ENCODE results near the gene CARD11. TPM values are rescaled to one million over a fixed set of nuclear protein-coding genes. Genes with fewer than 3 reads are reported as not detected.

The CARD11 gene
- total and polyA plus RNA-seq, 2 donors (not counting 1 experiment from before 2014, with no cell fraction given) = 129 to 135 TPM

- TF ChIP-seq CTCF (IDR thresholded peaks at IDR 0.05) = no peak
- no peak for TF ChIP-seq EZH2 (IDR thresholded peaks at IDR 0.05; ENCODE audit: borderline replicate concordance, insufficient read depth, low read depth, low read length, poor library complexity, severe bottlenecking)
- Mint-ChIP-seq H3K27ac (peak overlapping the region; percentile 93), H3K4me1 (peaks cover 81% of the 10 kb centered on the region), H3K4me3 (peak overlapping the region; percentile 98), H3K9me3 (ENCODE audit: insufficient read depth) (no peaks in the 10 kb centered on the region), H3K27me3 (no peaks in the 10 kb centered on the region)
- Histone ChIP-seq H3K27ac (ENCODE audit: low read length in 2 of 2) (peak overlapping the region; percentile 77 to 92), H3K9ac (ENCODE audit: low read length) (peak overlapping the region; percentile 69), H3K9me3 (ENCODE audit: control extremely low read depth in 1 of 3, control insufficient read depth in 2 of 3, insufficient read depth in 1 of 3, low read length in 2 of 3) (peaks cover 0 to 12% (median 0%) of the 10 kb centered on the region in 3 donors), H2AFZ (ENCODE audit: insufficient read depth, low read depth, low read length, poor library complexity, severe bottlenecking) (no peak overlapping the region), H4K20me1 (ENCODE audit: control insufficient read depth, insufficient read depth, low read length, poor library complexity, severe bottlenecking) (peaks cover 15% of the 10 kb centered on the region), H3K4me2 (replicated peaks; ENCODE audit: low read depth, low read length, poor library complexity, severe bottlenecking) (peak overlapping the region; percentile 81), H3K4me3 (ENCODE audit: control extremely low read depth in 1 of 5, extremely low read depth in 1 of 5, insufficient read depth in 1 of 5, low read depth in 2 of 5, low read length in 4 of 5) (peak overlapping the region; percentile 46 to 75 (median 63)), H3K79me2 (ENCODE audit: control insufficient read depth, insufficient read depth, low read length) (peaks cover 90% of the 10 kb centered on the region), H3K27me3 (replicated peaks in 1 of 4; ENCODE audit: control extremely low read depth in 1 of 4, control insufficient read depth in 3 of 4, insufficient read depth in 4 of 4, low read length in 3 of 4) (no peaks in the 10 kb centered on the region), H3K4me1 (ENCODE audit: control insufficient read depth in 2 of 2, insufficient read depth in 2 of 2, low read length in 2 of 2) (peaks cover 60 to 83% of the 10 kb centered on the region in 2 donors), H3K36me3 (replicated peaks in 1 of 2; ENCODE audit: control extremely low read depth in 1 of 2, control insufficient read depth in 1 of 2, extremely low read depth in 1 of 2, insufficient read depth in 2 of 2, low read length in 1 of 2) (peaks cover 6 to 31% of the 10 kb centered on the region in 2 experiments)
- peak; percentile 96 for DNase-seq
- ChIA-PET CTCF (interaction anchor here (0.7 to 4.0 kb wide), 7 partner anchors 14 to 176 kb away, joined by 3 to 20 read pairs (median 4); no protein-coding TSS in a partner anchor), POLR2A (interaction anchor here (0.6 to 1.2 kb wide), 5 partner anchors 14 to 115 kb away, joined by 3 to 6 read pairs (median 4); no protein-coding TSS in a partner anchor)
- 0% methylated on average over 15 of the region's 15 CpGs for WGBS (ENCODE audit: insufficient coverage)
- ATAC-seq (ENCODE audit: low read depth) = peak; percentile 84
- intact Hi-C loops (cut with micrococcal nuclease) = loop anchor here (1.0 to 2.0 kb wide), 5 partner anchors 28 to 268 kb away; partner anchors contain the start of genes CARD11 and GNA12
Measured at GRCh38 chr7:2978408-2978807, 65.3 kb downstream of the CARD11 start.

- TF ChIP-seq EZH2 (IDR thresholded peaks at IDR 0.05; ENCODE audit: borderline replicate concordance, insufficient read depth, low read depth, low read length, poor library complexity, severe bottlenecking) (no peak), CTCF (IDR thresholded peaks at IDR 0.05) (no peak)
- H3K4me1 ChIP-seq (ENCODE audit: control insufficient read depth in 2 of 2, insufficient read depth in 2 of 2, low read length in 2 of 2) = peaks cover 60 to 82% of the 10 kb centered on the region in 2 donors
- Mint-ChIP-seq H3K4me1 (peaks cover 77% of the 10 kb centered on the region), H3K9me3 (ENCODE audit: insufficient read depth) (no peaks in the 10 kb centered on the region), H3K27ac (peak overlapping the region; percentile 81), H3K27me3 (no peaks in the 10 kb centered on the region), H3K4me3 (no peak overlapping the region)
- H3K36me3 ChIP-seq (replicated peaks in 1 of 2; ENCODE audit: control extremely low read depth in 1 of 2, control insufficient read depth in 1 of 2, extremely low read depth in 1 of 2, insufficient read depth in 2 of 2, low read length in 1 of 2) = peaks cover 9 to 26% of the 10 kb centered on the region in 2 experiments
- no peak overlapping the region for H3K4me2 ChIP-seq (replicated peaks; ENCODE audit: low read depth, low read length, poor library complexity, severe bottlenecking)
- no peak overlapping the region for H3K9ac ChIP-seq (ENCODE audit: low read length)
- no peak for ATAC-seq (ENCODE audit: low read depth)
- H4K20me1 ChIP-seq (ENCODE audit: control insufficient read depth, insufficient read depth, low read length, poor library complexity, severe bottlenecking) = peaks cover 14% of the 10 kb centered on the region
- H3K9me3 ChIP-seq (ENCODE audit: control extremely low read depth in 1 of 3, control insufficient read depth in 2 of 3, insufficient read depth in 1 of 3, low read length in 2 of 3) = no peaks in the 10 kb centered on the region
- intact Hi-C loops (cut with micrococcal nuclease) = no loop called here
- H2AFZ ChIP-seq (ENCODE audit: insufficient read depth, low read depth, low read length, poor library complexity, severe bottlenecking) = no peak overlapping the region
- ChIA-PET POLR2A (no interaction called here), CTCF (no interaction called here)
- no peak overlapping the region for H3K4me3 ChIP-seq (ENCODE audit: control extremely low read depth in 1 of 5, extremely low read depth in 1 of 5, insufficient read depth in 1 of 5, low read depth in 2 of 5, low read length in 4 of 5)
- H3K79me2 ChIP-seq (ENCODE audit: control insufficient read depth, insufficient read depth, low read length) = peaks cover 90% of the 10 kb centered on the region
- peak overlapping the region in 1 of 2 donors; percentile 92 for H3K27ac ChIP-seq (ENCODE audit: low read length in 2 of 2)
- no peak for DNase-seq
- 100% methylated on average over 1 of the region's 11 CpGs for WGBS (ENCODE audit: insufficient coverage)
- H3K27me3 ChIP-seq (replicated peaks in 1 of 4; ENCODE audit: control extremely low read depth in 1 of 4, control insufficient read depth in 3 of 4, insufficient read depth in 4 of 4, low read length in 3 of 4) = no peaks in the 10 kb centered on the region
Measured at GRCh38 chr7:2975821-2976371, 67.8 kb downstream of the CARD11 start.
